ENCODE results near the gene PYGL. TPM values are rescaled to one million over a fixed set of nuclear protein-coding genes. Genes with fewer than 3 reads are reported as not detected.

The PYGL gene
- 59.1 and 74.3 TPM in 2 replicates for total RNA-seq

GRCh38 chr14:50943943-50944646 is at the start of gene PYGL:
Gene PYGL, minus strand, starts transcription at chr14:50944483. Its CDS starts 80 bp downstream, at chr14:50944403.

GRCh38 chr14:50871914-50872732 is 72.2 kb downstream of the PYGL start, which contains the start of gene ABHD12B:
Gene ABHD12B, plus strand, starts transcription at chr14:50872053. Its CDS starts 122 bp downstream, at chr14:50872175.

Other genes with a start within 250 kb of the PYGL start
- gene NIN, start 113.3 kb downstream of the PYGL start, total RNA-seq = 15.3 and 19.1 TPM in 2 replicates
- gene ABHD12B, start 72.4 kb downstream of the PYGL start, total RNA-seq = 0.51 TPM in 1 of 2 replicates, not detected in the other
- 0.13 and 0.16 TPM in 2 replicates for gene TRIM9, start 150.6 kb upstream of the PYGL start, total RNA-seq